Esophagus mucosa (tissue), 1 donor: ENCODE data around the gene HNRNPA3. TPM values are rescaled to one million over a fixed set of nuclear protein-coding genes. Genes with fewer than 3 reads are reported as not detected.
"Not testable (repeated sequence)": the region's sequence is repeated elsewhere in the genome, so short reads cannot be mapped to it uniquely, and the experiment has no call there.

Experiments
- ATAC-seq: fragments of 200-7000 bp; cut with Tn5 transposase; one replicate; pipeline ENCODE4 v1.9.1; 2020
- total RNA-seq: library from RNA; stranded (reverse); gene quantifications from one replicate; pipeline ENCODE4 v1.2.4, GENCODE V29; 2023
- donor health status: DM: yes; HTN: yes; CAD: no.

Gene HNRNPA3
- total RNA-seq, result 142 TPM

GRCh38 chr2:177212106-177212890, at the start of gene HNRNPA3:
HNRNPA3 (plus strand) TSS chr2:177212794; CDS start chr2:177212800, 6 bp downstream.
- peak; percentile 97 for ATAC-seq

- ATAC-seq, result no peak
Observed at GRCh38 chr2:177164131-177164530, 48.5 kb upstream of the HNRNPA3 start.

GRCh38 chr2:177164584-177165052, 48.0 kb upstream of the HNRNPA3 start:
- ATAC-seq, result peak; percentile 83

- ATAC-seq, result peak; percentile 25
Observed at GRCh38 chr2:177165061-177165583, 47.5 kb upstream of the HNRNPA3 start.

- peak; percentile 13 for ATAC-seq
Observed at GRCh38 chr2:177165721-177166711, 46.6 kb upstream of the HNRNPA3 start.

GRCh38 chr2:177169810-177170514, 42.6 kb upstream of the HNRNPA3 start:
- peak; percentile 98 for ATAC-seq

- peak; percentile 49 for ATAC-seq
Observed at GRCh38 chr2:177171418-177171865, 41.2 kb upstream of the HNRNPA3 start.

- ATAC-seq, result no peak
Observed at GRCh38 chr2:177172034-177172880, 40.3 kb upstream of the HNRNPA3 start.

GRCh38 chr2:177174486-177174885, 38.1 kb upstream of the HNRNPA3 start:
- ATAC-seq, result no peak

GRCh38 chr2:177175917-177176668, 36.5 kb upstream of the HNRNPA3 start:
- ATAC-seq, result no peak

- no peak for ATAC-seq
Observed at GRCh38 chr2:177178797-177179196, 33.8 kb upstream of the HNRNPA3 start.

- no peak for ATAC-seq
Observed at GRCh38 chr2:177179227-177179626, 33.4 kb upstream of the HNRNPA3 start.

GRCh38 chr2:177179671-177180070, 32.9 kb upstream of the HNRNPA3 start:
- not testable (repeated sequence) for ATAC-seq

GRCh38 chr2:177180269-177181000, 32.2 kb upstream of the HNRNPA3 start:
- ATAC-seq, result no peak

GRCh38 chr2:177183860-177184259, 28.7 kb upstream of the HNRNPA3 start:
- ATAC-seq, result no peak

GRCh38 chr2:177184606-177185005, 28.0 kb upstream of the HNRNPA3 start:
- ATAC-seq, result no peak

- ATAC-seq, result not testable (repeated sequence)
Observed at GRCh38 chr2:177186038-177186437, 26.6 kb upstream of the HNRNPA3 start.

GRCh38 chr2:177187631-177188312, 24.8 kb upstream of the HNRNPA3 start:
- ATAC-seq, result peak; percentile 42
